K562 (cell line): ENCODE data around the gene LINGO3. TPM values are rescaled to one million over a fixed set of nuclear protein-coding genes. Genes with fewer than 3 reads are reported as not detected.

Source experiments
- CEBPB ChIP-seq: fragments of 450-650 bp; IDR thresholded peaks from 2 replicates; pipeline ENCODE4 v1.6.1; 2016; ENCODE audit warnings: missing genetic modification characterization, missing compliant biosample characterization
- COPS2 ChIP-seq: fragments of 450-650 bp; conservative IDR thresholded peaks from 2 replicates; pipeline ENCODE4 v1.6.1; 2016; ENCODE audit warnings: mild to moderate bottlenecking, moderate library complexity
- EZH2 ChIP-seq: IDR thresholded peaks from 2 replicates; pipeline ENCODE4 v1.6.1; 2012; ENCODE audit warnings: low read depth, mild to moderate bottlenecking, inconsistent platforms, low read length, borderline replicate concordance
- FOS ChIP-seq: IDR thresholded peaks from 3 replicates; pipeline ENCODE4 v1.6.1; 2011; ENCODE audit not compliant: insufficient read length; ENCODE audit errors: extremely low read depth
- HEY1 ChIP-seq: fragments of 250-450 bp; sonication (Bioruptor Pico); IDR thresholded peaks from 2 replicates; pipeline ENCODE4 v1.5.0; 2020; ENCODE audit warnings: mild to moderate bottlenecking, moderate library complexity, borderline replicate concordance
- MBD2 ChIP-seq: sonication (generic); IDR thresholded peaks from 2 replicates; pipeline ENCODE4 v1.6.1; 2016; ENCODE audit warnings: low read depth, borderline replicate concordance
- MEF2A ChIP-seq: IDR thresholded peaks from 2 replicates; pipeline ENCODE4 v1.6.1; 2011; ENCODE audit warnings: low read depth, mild to moderate bottlenecking, low read length, moderate library complexity; ENCODE audit not compliant: control insufficient read depth
- NONO ChIP-seq, 2 experiments: fragments of 200-400 bp in 1 of 2; fragments of 450-650 bp in 1 of 2; formaldehyde crosslinking in 1 of 2; IDR thresholded peaks; 2 replicates each; pipeline ENCODE4 v1.6.1; 2017; ENCODE audit warnings: low read depth in 2 of 2, mild to moderate bottlenecking in 2 of 2, moderate library complexity in 2 of 2, low read length in 1 of 2
- PHB ChIP-seq: fragments of 250-450 bp; sonication (Bioruptor Pico); IDR thresholded peaks from 2 replicates; pipeline ENCODE4 v1.5.0; 2021
- PHF21A ChIP-seq: fragments of 450-650 bp; IDR thresholded peaks from 2 replicates; pipeline ENCODE4 v1.6.1; 2017; ENCODE audit warnings: low read depth, borderline replicate concordance
- POLR2G ChIP-seq: fragments of 200-400 bp; formaldehyde crosslinking; IDR thresholded peaks from 2 replicates; pipeline ENCODE4 v1.6.1; 2017; ENCODE audit warnings: low read depth, mild to moderate bottlenecking, antibody characterized with exemption, low read length, moderate library complexity
- RBM15 ChIP-seq: fragments of 200-400 bp; formaldehyde crosslinking; IDR thresholded peaks from 2 replicates; pipeline ENCODE4 v1.6.1; 2018; ENCODE audit warnings: mild to moderate bottlenecking, low read length, moderate library complexity; ENCODE audit not compliant: insufficient read depth
- SMARCA4 ChIP-seq: fragments of 450-650 bp; IDR thresholded peaks from 2 replicates; pipeline ENCODE4 v1.6.1; 2016
- SP2 ChIP-seq: IDR thresholded peaks from 2 replicates; pipeline ENCODE4 v1.6.1; 2011; ENCODE audit warnings: mild to moderate bottlenecking, low read depth, low read length, moderate library complexity; ENCODE audit not compliant: poor library complexity, severe bottlenecking; ENCODE audit errors: extremely low read depth
- TCF7 ChIP-seq: sonication (generic); IDR thresholded peaks from 2 replicates; pipeline ENCODE4 v1.6.1; 2016; ENCODE audit warnings: antibody characterized with exemption, borderline replicate concordance
- TEAD1 ChIP-seq, 2 experiments: fragments of 450-650 bp in 1 of 2; sonication (generic) in 1 of 2; formaldehyde crosslinking; IDR thresholded peaks; 2 replicates each; pipeline versions ENCODE4 v1.4.0 to v1.8.0; 2020 to 2022; ENCODE audit warnings: mild to moderate bottlenecking in 2 of 2, missing genetic modification reagents in 1 of 2
- TEAD2 ChIP-seq: fragments of 450-650 bp; IDR thresholded peaks from 2 replicates; pipeline ENCODE4 v1.6.1; 2016; ENCODE audit warnings: missing genetic modification characterization, control low read depth, missing compliant biosample characterization
- ZNF217 ChIP-seq: sonication (generic); formaldehyde crosslinking; IDR thresholded peaks from 2 replicates; pipeline ENCODE4 v1.8.0; 2022; ENCODE audit warnings: mild to moderate bottlenecking, missing genetic modification reagents
- ZNF354B ChIP-seq: fragments of 250-450 bp; sonication (Bioruptor Pico); IDR thresholded peaks from 2 replicates; pipeline ENCODE4 v1.4.0; 2020
- ZNF445 ChIP-seq: fragments of 250-450 bp; sonication (Bioruptor Pico); IDR thresholded peaks from 2 replicates; pipeline ENCODE4 v1.4.0; 2020; ENCODE audit warnings: low read depth, mild to moderate bottlenecking, moderate library complexity
- ZNF586 ChIP-seq: fragments of 450-650 bp; formaldehyde crosslinking; conservative IDR thresholded peaks from 2 replicates; pipeline ENCODE4 v1.4.0; 2020; ENCODE audit warnings: mild to moderate bottlenecking, moderate library complexity
- ZNF699 ChIP-seq: fragments of 250-450 bp; sonication (Bioruptor Pico); IDR thresholded peaks from 2 replicates; pipeline ENCODE4 v1.8.0; 2021; ENCODE audit warnings: mild to moderate bottlenecking, moderate library complexity; ENCODE audit not compliant: insufficient replicate concordance
- ZNF75A ChIP-seq: fragments of 450-650 bp; formaldehyde crosslinking; IDR thresholded peaks from 2 replicates; pipeline ENCODE4 v1.4.0; 2020; ENCODE audit warnings: mild to moderate bottlenecking
- ZSCAN29 ChIP-seq: fragments of 450-650 bp; IDR thresholded peaks from 2 replicates; pipeline ENCODE4 v1.6.1; 2017
- polyA plus RNA-seq, 8 experiments: library from polyadenylated mRNA; depleted of rRNA in 4 of 8; stranded (reverse) in 5 of 8; unstranded in 3 of 8; fragments of >200 nt; fragmentation: Nextera tagmentation in 2 of 8; fragmentation: Illumina TruSeq in 1 of 8; extraction: Ambion mirVana in 2 of 8; extraction: Trizol in 1 of 8; gene quantifications; 2 replicates each; pipeline versions ENCODE4 v1.2.1 to v1.2.3, GENCODE V29; 2011 to 2014; ENCODE audit warnings: inconsistent platforms in 1 of 8, missing spikeins in 1 of 8
- total RNA-seq, 7 experiments: library from RNA; depleted of rRNA in 6 of 7; stranded (reverse); fragments of >200 nt in 6 of 7; fragmentation: Illumina TruSeq in 2 of 7; extraction: Trizol in 2 of 7; gene quantifications; 2 replicates each; pipeline versions ENCODE4 v1.2.1 to v1.2.3, GENCODE V29; 2011 to 2021; ENCODE audit warnings: low replicate concordance in 1 of 7
- TF ChIP-seq, protein P1 (sequence below): fragments of 250-450 bp; sonication (Bioruptor Pico); IDR thresholded peaks from 2 replicates; pipeline ENCODE4 v1.5.0; 2020; ENCODE audit warnings: mild to moderate bottlenecking, borderline replicate concordance
- TF ChIP-seq, protein P2 (sequence below): fragments of 450-650 bp; formaldehyde crosslinking; IDR thresholded peaks from 2 replicates; pipeline ENCODE4 v1.4.0; 2020; ENCODE audit warnings: mild to moderate bottlenecking, moderate library complexity
- TF ChIP-seq, protein P3 (sequence below): sonication (generic); formaldehyde crosslinking; IDR thresholded peaks from 2 replicates; pipeline ENCODE4 v1.8.0; 2022; ENCODE audit warnings: mild to moderate bottlenecking, missing genetic modification reagents

Gene LINGO3
- total and polyA plus RNA-seq, 9 of the 15 experiments (the other 6 are each of a cell fraction or from before 2014, with no cell fraction given) = 0.03 to 0.05 (median 0.03) TPM; not detected in 6

DNA sequence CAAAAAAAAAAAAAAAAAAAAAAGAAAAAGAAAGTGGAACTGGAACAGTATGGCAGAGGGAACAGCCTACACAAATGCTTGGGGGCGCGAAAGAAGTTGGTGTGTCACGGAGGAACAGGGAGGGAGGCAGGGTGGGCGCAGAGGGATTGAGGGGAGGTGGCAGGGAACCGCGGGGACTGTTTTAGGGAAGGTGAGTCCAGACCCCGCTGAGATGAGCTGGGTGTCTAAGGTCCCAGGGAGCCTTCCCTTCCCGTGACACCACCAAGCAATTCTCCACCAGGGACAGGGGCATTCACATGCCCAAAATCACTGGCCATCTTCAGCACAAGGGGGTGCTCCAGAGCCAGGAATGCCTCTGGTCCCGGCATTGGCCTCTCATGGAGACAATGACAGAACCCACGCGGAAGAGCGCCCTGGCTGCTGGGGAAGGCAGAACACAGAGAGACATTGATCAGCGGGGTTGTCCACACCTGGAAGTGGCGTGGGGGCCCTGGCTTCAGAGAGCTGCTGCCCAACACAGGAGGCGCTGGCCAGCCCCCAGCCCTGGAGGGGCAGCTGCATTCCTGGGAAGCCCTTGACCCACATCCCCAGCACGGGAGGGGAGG, 32.9 kb downstream of the LINGO3 start (continued):
- TF ChIP-seq ZNF445 (CRISPR knock-in tag) (no peak), EZH2 (no peak), ZNF586 (CRISPR knock-in tag) (no peak), MBD2 (no peak; the same call in 1 of the 2 replicates), SP2 (no peak), ZNF354B (CRISPR knock-in tag) (no peak), ZSCAN29 (no peak), SMARCA4 (no peak), HEY1 (CRISPR knock-in tag) (no peak), PHB (CRISPR knock-in tag) (no peak), POLR2G (peak; percentile 79), TCF7 (no peak), NONO (IDR thresholded peaks at IDR 0.05; ENCODE audit: low read depth in 2 of 2, low read length in 1 of 2) (no peak), PHF21A (no peak), FOS (no peak), COPS2 (no peak), ZNF699 (CRISPR knock-in tag) (no peak), MEF2A (no peak), TEAD2 (tag) (no peak), TEAD1 (CRISPR knock-in tag; IDR thresholded peaks at IDR 0.05) (peak in 1 of 2 experiments; percentile 79; a peak in 1 of 4 replicates), RBM15 (no peak), ZNF217 (CRISPR knock-in tag) (no peak), ZNF75A (CRISPR knock-in tag) (no peak), CEBPB (no peak)
- TF ChIP-seq, protein P1, sequence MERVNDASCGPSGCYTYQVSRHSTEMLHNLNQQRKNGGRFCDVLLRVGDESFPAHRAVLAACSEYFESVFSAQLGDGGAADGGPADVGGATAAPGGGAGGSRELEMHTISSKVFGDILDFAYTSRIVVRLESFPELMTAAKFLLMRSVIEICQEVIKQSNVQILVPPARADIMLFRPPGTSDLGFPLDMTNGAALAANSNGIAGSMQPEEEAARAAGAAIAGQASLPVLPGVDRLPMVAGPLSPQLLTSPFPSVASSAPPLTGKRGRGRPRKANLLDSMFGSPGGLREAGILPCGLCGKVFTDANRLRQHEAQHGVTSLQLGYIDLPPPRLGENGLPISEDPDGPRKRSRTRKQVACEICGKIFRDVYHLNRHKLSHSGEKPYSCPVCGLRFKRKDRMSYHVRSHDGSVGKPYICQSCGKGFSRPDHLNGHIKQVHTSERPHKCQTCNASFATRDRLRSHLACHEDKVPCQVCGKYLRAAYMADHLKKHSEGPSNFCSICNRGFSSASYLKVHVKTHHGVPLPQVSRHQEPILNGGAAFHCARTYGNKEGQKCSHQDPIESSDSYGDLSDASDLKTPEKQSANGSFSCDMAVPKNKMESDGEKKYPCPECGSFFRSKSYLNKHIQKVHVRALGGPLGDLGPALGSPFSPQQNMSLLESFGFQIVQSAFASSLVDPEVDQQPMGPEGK (CRISPR knock-in tag) = no peak
- TF ChIP-seq, protein P2, sequence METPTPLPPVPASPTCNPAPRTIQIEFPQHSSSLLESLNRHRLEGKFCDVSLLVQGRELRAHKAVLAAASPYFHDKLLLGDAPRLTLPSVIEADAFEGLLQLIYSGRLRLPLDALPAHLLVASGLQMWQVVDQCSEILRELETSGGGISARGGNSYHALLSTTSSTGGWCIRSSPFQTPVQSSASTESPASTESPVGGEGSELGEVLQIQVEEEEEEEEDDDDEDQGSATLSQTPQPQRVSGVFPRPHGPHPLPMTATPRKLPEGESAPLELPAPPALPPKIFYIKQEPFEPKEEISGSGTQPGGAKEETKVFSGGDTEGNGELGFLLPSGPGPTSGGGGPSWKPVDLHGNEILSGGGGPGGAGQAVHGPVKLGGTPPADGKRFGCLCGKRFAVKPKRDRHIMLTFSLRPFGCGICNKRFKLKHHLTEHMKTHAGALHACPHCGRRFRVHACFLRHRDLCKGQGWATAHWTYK = no peak
- TF ChIP-seq, protein P3, sequence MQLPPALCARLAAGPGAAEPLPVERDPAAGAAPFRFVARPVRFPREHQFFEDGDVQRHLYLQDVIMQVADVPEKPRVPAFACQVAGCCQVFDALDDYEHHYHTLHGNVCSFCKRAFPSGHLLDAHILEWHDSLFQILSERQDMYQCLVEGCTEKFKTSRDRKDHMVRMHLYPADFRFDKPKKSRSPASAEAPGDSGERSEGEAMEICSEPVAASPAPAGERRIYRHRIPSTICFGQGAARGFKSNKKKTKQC (CRISPR knock-in tag) = no peak
